HepG2 (cell line): Measurements from ENCODE around the gene RHBDD3. TPM values are rescaled to one million over a fixed set of nuclear protein-coding genes. Genes with fewer than 3 reads are reported as not detected.

Experiments used
- ATAC-seq: fragments of 200-7000 bp; cut with Tn5 transposase; 3 replicates; pipeline ENCODE4 v1.9.1; 2020; ENCODE audit warnings: mild to moderate bottlenecking, moderate library complexity
- BruUV-seq: library from RNA; stranded (reverse); fragments of 400-500 nt; replicated peaks from 2 replicates; lab custom pipeline; 2021; lab: Mats Ljungman, UMichigan
- CTCF ChIA-PET: fragments of 300-600 bp; formaldehyde crosslinking; extraction: SDS; loops from one replicate; lab custom pipeline; 2021; ENCODE audit warnings: low total read pairs, inconsistent platforms, low intra/inter-chr PET ratio; lab: Yijun Ruan, JAX
- POLR2A ChIA-PET: fragments of 350-600 bp; sonication (Branson Sonifier 250); formaldehyde crosslinking; loops from one replicate; lab custom pipeline; 2020; ENCODE audit warnings: antibody characterized with exemption, inconsistent platforms; lab: Yijun Ruan, JAX
- DNase-seq: peaks from one replicate; pipeline ENCODE4 v3.0.0-alpha.2; 2015; ENCODE audit warnings: low spot score
- FAIRE-seq: peaks from 3 replicates; lab custom pipeline; 2011; peaks lifted over from hg19 to GRCh38; lab: Jason Lieb, UNC
- H2AFZ ChIP-seq: one replicate; pipeline ENCODE4 v1.6.1; 2011; ENCODE audit warnings: low read length, inconsistent platforms
- H3K27ac ChIP-seq: fragments of 300-600 bp; 3 replicates; pipeline ENCODE4 v1.8.0; 2011; ENCODE audit warnings: mixed run types, mild to moderate bottlenecking, mixed read lengths, low read length, inconsistent platforms; ENCODE audit not compliant: insufficient read depth; ENCODE audit errors: extremely low read length
- H3K27me3 ChIP-seq, 2 experiments: fragments of 200-600 bp in 1 of 2; 2 replicates in 1 of 2; 3 replicates in 1 of 2; pipeline versions ENCODE4 v1.6.0 to v1.8.0; 2011; ENCODE audit warnings: low read length in 2 of 2, mild to moderate bottlenecking in 2 of 2, moderate library complexity in 2 of 2, inconsistent platforms in 1 of 2; ENCODE audit not compliant: insufficient read depth in 2 of 2, control insufficient read depth in 1 of 2
- H3K36me3 ChIP-seq, 2 experiments: fragments of 200-600 bp in 1 of 2; replicated peaks in 1 of 2; 2 replicates in 1 of 2; 3 replicates in 1 of 2; pipeline versions ENCODE4 v1.5.1 to v1.8.0; 2011; ENCODE audit warnings: low read length in 2 of 2, inconsistent platforms in 1 of 2; ENCODE audit not compliant: insufficient read depth in 2 of 2, control insufficient read depth in 1 of 2
- H3K4me1 ChIP-seq: 2 replicates; pipeline ENCODE4 v1.5.1; 2012; ENCODE audit warnings: low read length, inconsistent platforms; ENCODE audit not compliant: insufficient read depth
- H3K4me2 ChIP-seq: 2 replicates; pipeline ENCODE4 v1.6.0; 2011; ENCODE audit warnings: low read depth, low read length, inconsistent platforms
- H3K4me3 ChIP-seq, 3 experiments: fragments of 200-600 bp in 1 of 3; sonication (generic), shearing (Covaris generic) in 1 of 3; replicated peaks in 1 of 3; 2 replicates each; pipeline ENCODE4 v1.5.1; 2011 to 2016; ENCODE audit warnings: low read length in 3 of 3, inconsistent platforms in 2 of 3, low read depth in 2 of 3, mild to moderate bottlenecking in 2 of 3, control low read depth in 1 of 3, mixed read lengths in 1 of 3; ENCODE audit not compliant: insufficient read depth in 1 of 3
- H3K79me2 ChIP-seq: one replicate; pipeline ENCODE4 v1.6.1; 2011; ENCODE audit warnings: low read length, inconsistent platforms; ENCODE audit not compliant: insufficient read depth
- H3K9ac ChIP-seq: 2 replicates; pipeline ENCODE4 v1.6.0; 2011; ENCODE audit warnings: mild to moderate bottlenecking, low read depth, low read length, inconsistent platforms; ENCODE audit not compliant: insufficient read depth
- H3K9me3 ChIP-seq: 2 replicates; pipeline ENCODE4 v1.5.1; 2012; ENCODE audit warnings: mild to moderate bottlenecking, low read length
- H4K20me1 ChIP-seq: 2 replicates; pipeline ENCODE4 v1.6.0; 2011; ENCODE audit warnings: inconsistent platforms, mild to moderate bottlenecking, low read length, moderate library complexity; ENCODE audit not compliant: insufficient read depth
- GPN1 ChIP-seq: sonication (generic); formaldehyde crosslinking; IDR thresholded peaks from 2 replicates; pipeline ENCODE4 v1.5.1; 2020; ENCODE audit warnings: missing genetic modification reagents, borderline replicate concordance
- HOXA3 ChIP-seq: sonication (generic); formaldehyde crosslinking; IDR thresholded peaks from 2 replicates; pipeline ENCODE4 v1.5.0; 2020; ENCODE audit warnings: missing genetic modification reagents
- PHB2 ChIP-seq: fragments of 450-650 bp; IDR thresholded peaks from 2 replicates; pipeline ENCODE4 v1.6.1; 2018; ENCODE audit not compliant: partially characterized antibody
- SPEN ChIP-seq: sonication (generic); formaldehyde crosslinking; IDR thresholded peaks from 2 replicates; pipeline ENCODE4 v1.5.1; 2020; ENCODE audit warnings: low read depth, mild to moderate bottlenecking, missing genetic modification reagents
- ZNF496 ChIP-seq: sonication (generic); formaldehyde crosslinking; IDR thresholded peaks from 2 replicates; pipeline ENCODE4 v1.8.1; 2023; ENCODE audit warnings: mild to moderate bottlenecking, moderate library complexity, missing genetic modification reagents; ENCODE audit not compliant: insufficient replicate concordance
- ZNF510 ChIP-seq: sonication (generic); formaldehyde crosslinking; IDR thresholded peaks from 2 replicates; pipeline ENCODE4 v1.4.0; 2020; ENCODE audit warnings: low read depth, mild to moderate bottlenecking, missing genetic modification reagents
- ZNF567 ChIP-seq: sonication (generic); formaldehyde crosslinking; IDR thresholded peaks from 2 replicates; pipeline ENCODE4 v1.8.1; 2023; ENCODE audit warnings: mild to moderate bottlenecking, missing genetic modification reagents, borderline replicate concordance
- WGBS: methylation state at CpG from one replicate; pipeline ENCODE4 v1.1.6; 2017; ENCODE audit warnings: low lambda C conversion rate; 5-methylcytosine and 5-hydroxymethylcytosine counted together
- in situ Hi-C: cut with HindIII; loops from 2 replicates; pipeline ENCODE4 v1.10.0; 2017; ENCODE audit warnings: low pct_unique_long_range_greater_than_20kb; ENCODE audit not compliant: extremely low pct_ligation_motif_present
- intact Hi-C: fragments of 100-400 bp; cut with micrococcal nuclease; formaldehyde crosslinking; loops from one replicate; pipeline ENCODE4 v1.10.0; 2022; ENCODE audit not compliant: unreplicated experiment
- polyA plus RNA-seq, 8 experiments: library from polyadenylated mRNA; depleted of rRNA in 3 of 8; stranded (reverse) in 7 of 8; unstranded in 1 of 8; fragments of >200 nt; fragmentation: Illumina TruSeq in 4 of 8; extraction: Trizol in 4 of 8; gene quantifications; 2 replicates each; pipeline versions ENCODE4 v1.2.1 to v1.2.3, GENCODE V29; 2011 to 2016; ENCODE audit warnings: low read depth in 4 of 8, missing spikeins in 1 of 8, mixed read lengths in 1 of 8; ENCODE audit not compliant: insufficient read depth in 1 of 8
- total RNA-seq, 5 experiments: library from RNA; depleted of rRNA; stranded (reverse); fragments of >200 nt; fragmentation: Illumina TruSeq; extraction: Trizol; gene quantifications; 2 replicates each; pipeline ENCODE4 v1.2.3, GENCODE V29; 2016; ENCODE audit warnings: low read depth in 1 of 5

The RHBDD3 gene
- total and polyA plus RNA-seq, 2 of the 13 experiments (the other 11 are each of a cell fraction or from before 2014, with no cell fraction given) = 12.1 to 26.7 TPM

GRCh38 chr22:29284196-29284595 is 16.4 kb upstream of the RHBDD3 start:
- Histone ChIP-seq H3K27me3 (no peaks in the 10 kb centered on the region), H2AFZ (no peak overlapping the region), H3K79me2 (peaks cover 32% of the 10 kb centered on the region), H3K36me3 (peaks cover 31 to 82% of the 10 kb centered on the region in 2 experiments), H3K4me1 (no peaks in the 10 kb centered on the region), H3K4me3 (no peak overlapping the region), H3K27ac (no peak overlapping the region), H3K9me3 (no peaks in the 10 kb centered on the region), H4K20me1 (peaks cover 14% of the 10 kb centered on the region), H3K9ac (no peak overlapping the region), H3K4me2 (no peak overlapping the region)
- in situ Hi-C loops = no loop called here
- WGBS = 96% methylated on average over 3 of the region's 3 CpGs
- intact Hi-C loops = no loop called here
- BruUV-seq = no TSS peak
- ChIA-PET POLR2A (no interaction called here), CTCF (no interaction called here)
- FAIRE-seq (no peak), DNase-seq (no peak), ATAC-seq (no peak)
- TF ChIP-seq GPN1 (CRISPR knock-in tag) = no peak
- no peak for TF ChIP-seq HOXA3 (CRISPR knock-in tag)
- no peak for TF ChIP-seq ZNF510 (CRISPR knock-in tag)

- peaks cover 31 to 77% of the 10 kb centered on the region in 2 experiments for H3K36me3 ChIP-seq
- peaks cover 41% of the 10 kb centered on the region for H3K4me1 ChIP-seq
- H3K27ac ChIP-seq = no peak overlapping the region
- H3K4me3 ChIP-seq = no peak overlapping the region
- in situ Hi-C loops (no loop called here), intact Hi-C loops (no loop called here)
- BruUV-seq = no TSS peak
- H2AFZ ChIP-seq = no peak overlapping the region
- DNase-seq (no peak), FAIRE-seq (no peak), ATAC-seq (peak; percentile 9; the same call in 1 of the 3 replicates)
- no peak overlapping the region for H3K4me2 ChIP-seq
- 100% methylated on average over 1 of the region's 1 CpG for WGBS
- peaks cover 56% of the 10 kb centered on the region for H4K20me1 ChIP-seq
- TF ChIP-seq SPEN (no peak), ZNF496 (CRISPR knock-in tag) (no peak), PHB2 (no peak), ZNF567 (CRISPR knock-in tag) (no peak)
- H3K9ac ChIP-seq = no peak overlapping the region
- POLR2A ChIA-PET = interaction anchor here (1.7 kb wide), 1 partner anchor 9 kb away, joined by 4 read pairs; the partner anchor contains the start of gene EWSR1
- H3K9me3 ChIP-seq = no peaks in the 10 kb centered on the region
- no peaks in the 10 kb centered on the region for H3K27me3 ChIP-seq
- CTCF ChIA-PET = no interaction called here
- peaks cover 79% of the 10 kb centered on the region for H3K79me2 ChIP-seq
These were observed 10.1 kb upstream of the RHBDD3 start for GRCh38 chr22:29277927-29278326.
